GM18951 (cell line): ENCODE measurements around the gene TBC1D14.
"Not testable (repeated sequence)": the region's sequence is repeated elsewhere in the genome, so short reads cannot be mapped to it uniquely, and the experiment has no call there.

ENCODE experiments used
- POLR2A ChIP-seq: IDR thresholded peaks from 4 replicates; pipeline ENCODE4 v1.6.1; 2011; ENCODE audit warnings: mild to moderate bottlenecking; ENCODE audit not compliant: insufficient read length, insufficient read depth; ENCODE audit errors: extremely low read depth
- in situ Hi-C: fragments of 300-500 bp; cut with MboI; formaldehyde crosslinking; loops from one replicate; pipeline ENCODE4 v1.12.0; 2022; ENCODE audit warnings: low sequenced_read_pairs, mixed read lengths, inconsistent platforms; ENCODE audit not compliant: unreplicated experiment

TBC1D14 gene

DNA sequence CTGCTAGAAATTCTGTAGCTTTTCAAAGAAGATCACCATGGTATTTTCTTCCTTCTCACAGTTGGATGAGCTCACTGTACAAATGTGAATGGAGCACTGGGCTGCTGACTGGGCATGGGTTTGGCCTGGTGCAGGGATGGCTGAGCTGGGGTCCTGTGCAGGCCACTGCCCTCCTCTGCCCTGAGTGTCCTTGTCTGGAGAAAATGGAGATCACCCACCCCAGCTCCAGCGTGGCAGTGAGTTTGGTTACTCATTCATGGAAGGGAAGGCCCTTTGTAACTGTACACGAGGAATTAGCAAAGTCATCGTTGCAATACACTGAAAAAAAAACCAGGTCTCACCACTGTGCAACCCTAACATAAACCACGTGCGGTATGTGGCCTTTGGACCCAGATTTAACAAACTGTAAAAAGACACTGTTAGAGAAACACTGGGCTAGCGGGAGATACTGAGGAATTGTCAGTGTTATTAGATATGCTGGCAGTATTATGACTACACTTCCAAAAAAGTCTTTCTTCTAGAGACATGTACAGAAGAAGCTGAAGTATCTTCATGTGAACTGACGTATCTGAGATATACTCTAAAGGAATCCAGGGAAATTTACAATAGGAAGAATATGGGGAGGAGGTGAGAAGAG is 16.1 kb upstream of the TBC1D14 start:
- no peak for TF ChIP-seq POLR2A
- in situ Hi-C loops, result no loop called here

DNA sequence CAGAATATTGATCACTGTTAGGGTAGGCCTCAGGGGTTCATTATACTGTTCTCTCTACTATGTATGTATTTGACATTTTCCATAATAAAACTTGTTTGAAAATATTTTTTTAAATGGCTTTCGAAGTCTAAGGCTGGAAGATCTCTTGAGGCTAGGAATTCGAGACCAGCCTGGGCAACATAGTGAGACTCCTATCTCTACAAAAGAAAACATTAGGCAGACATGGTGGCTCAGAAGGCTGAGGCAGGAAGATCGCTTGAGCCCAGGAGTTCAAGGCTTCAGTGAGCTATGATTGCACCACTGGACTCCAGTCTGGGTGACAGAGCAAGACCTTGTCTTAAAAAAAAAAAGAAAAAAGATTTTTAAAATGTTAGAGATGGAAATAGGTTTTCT is 15.5 kb upstream of the TBC1D14 start:
- TF ChIP-seq POLR2A, result no peak
- in situ Hi-C loops, result no loop called here

DNA sequence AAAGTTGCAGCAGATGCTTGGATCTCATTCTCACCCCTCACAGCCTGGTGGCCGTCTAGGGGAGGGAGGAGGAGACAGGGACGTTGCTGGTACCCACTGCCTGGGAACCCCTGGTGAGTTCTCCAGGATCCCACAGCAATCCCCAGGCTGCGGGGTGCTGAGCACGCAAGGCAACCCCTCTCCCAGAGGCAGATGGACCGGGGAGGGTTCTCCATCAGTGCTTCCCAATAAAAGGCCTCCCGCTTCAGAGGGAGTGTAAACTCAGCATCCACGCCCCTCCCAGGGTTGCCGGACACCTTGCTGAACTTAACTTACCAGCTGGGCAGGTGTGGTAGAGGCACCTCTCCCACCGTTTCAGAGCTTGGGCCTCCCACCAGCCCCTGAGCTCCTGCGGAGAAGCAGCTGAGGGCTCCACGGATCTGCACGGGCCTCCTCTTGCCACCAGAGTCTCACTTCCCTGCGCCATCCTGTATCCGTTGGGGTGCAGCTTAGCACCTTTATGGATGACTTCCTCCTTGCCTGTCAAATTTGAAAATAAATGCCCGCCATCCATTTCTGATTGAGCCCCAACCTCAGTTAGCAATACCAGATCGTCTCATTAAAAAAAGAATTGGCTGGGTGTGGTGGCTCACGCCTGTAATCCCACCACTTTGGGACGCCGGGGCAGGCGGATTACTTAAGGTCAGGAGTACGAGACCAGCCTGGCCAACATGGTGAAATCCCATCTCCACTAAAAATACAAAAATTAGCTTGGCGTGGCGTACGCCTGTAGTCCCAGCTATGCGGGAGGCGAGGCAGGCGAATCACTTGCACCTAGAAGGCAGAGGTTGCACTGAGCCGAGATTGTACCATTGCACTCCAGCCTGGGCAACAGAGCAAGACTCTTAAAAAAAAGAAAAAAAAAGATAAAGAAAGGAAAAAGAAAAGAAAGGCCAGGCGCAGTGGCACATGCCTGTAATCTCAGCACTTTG is 14.8 kb upstream of the TBC1D14 start:
- TF ChIP-seq POLR2A, result no peak
- in situ Hi-C loops, result no loop called here

- in situ Hi-C loops, result no loop called here
- no peak for TF ChIP-seq POLR2A
These were observed 13.6 kb upstream of the TBC1D14 start for GRCh38 chr4:6896035-6896434.

DNA sequence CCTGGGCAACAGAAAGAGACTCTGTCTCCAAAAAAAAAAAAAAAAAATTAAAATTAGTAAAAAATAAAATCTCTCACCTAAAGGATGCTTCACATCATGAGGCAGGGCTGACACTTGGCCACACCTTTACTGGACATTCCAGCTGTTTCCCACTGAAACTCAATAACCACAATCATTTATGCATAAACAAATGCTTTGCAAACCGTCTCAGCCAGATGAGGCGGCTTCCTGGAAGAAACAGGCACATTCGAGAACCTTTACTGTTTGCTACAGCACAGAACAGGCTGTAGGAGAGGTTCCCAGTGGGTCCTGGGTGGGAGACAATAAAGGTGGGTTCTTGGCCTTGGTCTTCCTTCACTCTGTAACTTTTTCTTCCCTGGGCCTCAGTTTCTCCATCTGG is 10.9 kb upstream of the TBC1D14 start:
- TF ChIP-seq POLR2A, result no peak
- in situ Hi-C loops, result no loop called here

- no peak for TF ChIP-seq POLR2A
- in situ Hi-C loops, result no loop called here
These were observed 9.3 kb upstream of the TBC1D14 start for GRCh38 chr4:6900181-6900812.

DNA sequence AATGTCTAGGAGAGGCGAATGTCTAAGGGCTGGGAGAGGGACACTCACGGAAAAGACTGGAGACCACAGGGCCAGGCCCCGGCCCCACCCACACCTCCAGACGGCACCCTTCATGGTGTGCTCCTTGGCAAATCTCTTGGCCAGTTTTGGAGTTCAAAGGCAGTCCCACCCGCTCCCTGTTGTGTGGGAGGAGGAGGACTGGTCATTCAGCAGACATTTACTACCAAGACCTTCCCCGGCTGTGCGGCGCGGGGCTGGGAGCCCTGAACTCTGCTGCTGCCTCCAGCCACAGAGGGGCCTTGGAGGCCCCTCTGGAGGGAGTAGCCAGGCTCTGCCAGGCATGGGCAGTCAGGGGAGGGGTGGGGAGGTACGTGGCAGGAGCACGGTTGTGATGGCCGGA is 8.7 kb upstream of the TBC1D14 start:
- in situ Hi-C loops, result no loop called here
- TF ChIP-seq POLR2A, result no peak

GRCh38 chr4:6901669-6902317 is 7.8 kb upstream of the TBC1D14 start:
- TF ChIP-seq POLR2A, result no peak
- in situ Hi-C loops, result no loop called here

DNA sequence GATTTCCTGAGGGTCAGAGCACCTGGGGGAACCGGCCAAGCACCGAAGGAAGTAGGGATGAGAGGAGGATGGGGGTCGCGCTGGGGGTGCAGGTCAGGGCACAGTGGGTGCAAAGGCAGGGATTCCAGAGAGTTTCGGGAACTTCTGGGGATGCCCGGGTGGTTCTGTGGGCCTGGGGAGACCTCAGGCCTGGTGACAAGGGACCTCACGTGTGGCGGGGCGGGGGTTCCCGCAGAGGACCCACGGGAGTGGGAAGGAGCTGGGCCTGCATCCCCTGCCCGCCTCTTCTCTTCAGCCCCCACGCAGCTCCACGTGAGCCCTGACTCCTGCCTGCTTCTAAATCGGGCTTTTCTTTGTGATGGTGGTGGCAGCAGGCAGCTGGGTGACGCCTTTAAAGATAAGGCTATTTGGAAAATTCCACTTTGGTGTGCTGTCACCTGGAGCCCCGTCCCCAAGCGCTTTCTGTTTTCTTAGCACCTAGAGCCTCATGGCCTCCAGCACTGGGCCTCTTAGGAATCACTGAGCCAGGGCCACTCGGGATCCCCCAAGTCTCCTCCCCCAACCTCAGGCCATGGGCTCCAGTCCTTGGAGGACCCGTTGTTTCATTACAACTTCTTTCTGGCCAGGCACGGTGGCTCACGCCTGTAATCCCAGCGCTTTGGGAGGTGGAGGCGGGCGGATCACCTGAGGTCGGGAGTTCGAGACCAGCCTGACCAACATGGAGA is 7.1 kb upstream of the TBC1D14 start:
- in situ Hi-C loops, result no loop called here
- TF ChIP-seq POLR2A, result no peak

DNA sequence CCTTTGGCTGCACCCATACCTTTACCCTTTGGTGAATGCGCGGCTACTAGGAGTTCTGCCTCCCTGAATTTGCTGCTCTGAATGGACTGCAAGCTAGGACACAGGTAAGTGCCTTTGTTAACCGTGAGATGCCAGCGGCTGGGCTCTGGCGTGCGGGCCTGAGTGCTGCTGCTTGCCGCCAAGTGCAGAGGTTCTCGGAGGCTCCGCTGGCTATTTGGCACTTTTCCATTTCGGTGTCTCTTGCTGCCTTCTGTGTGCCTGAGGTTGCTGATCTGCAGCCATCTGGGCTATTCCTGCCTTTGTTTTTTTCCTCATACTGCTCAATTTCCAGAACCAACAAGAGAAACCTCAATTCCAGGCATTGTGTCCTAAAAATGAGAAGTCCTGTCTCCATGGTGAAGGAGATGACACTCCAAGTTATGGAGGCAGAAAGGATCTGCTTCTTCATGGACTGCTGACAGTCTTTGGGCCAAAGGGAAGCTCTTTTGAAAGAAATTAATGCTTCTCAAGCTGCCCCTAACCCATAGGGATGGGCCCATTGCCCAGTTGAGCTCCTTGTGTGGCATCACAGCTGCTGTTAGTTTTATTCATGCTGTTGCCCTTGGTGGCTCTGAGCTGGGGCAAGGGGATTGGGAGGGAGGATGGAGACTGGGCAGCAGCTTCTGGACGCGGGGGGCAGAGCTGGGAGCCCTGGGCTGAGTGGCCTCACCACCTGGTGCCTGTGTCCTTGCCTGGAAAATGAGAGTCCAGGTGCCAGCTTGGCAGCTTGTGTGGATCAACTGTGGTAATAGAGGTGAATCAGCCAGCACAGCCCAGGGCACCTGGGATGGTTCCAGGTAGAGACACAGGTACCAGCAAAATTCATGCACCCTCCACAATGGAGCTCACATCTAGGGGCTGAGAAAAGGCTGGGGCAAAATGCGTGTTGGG is 3.8 kb upstream of the TBC1D14 start:
- in situ Hi-C loops, result no loop called here
- no peak for TF ChIP-seq POLR2A

DNA sequence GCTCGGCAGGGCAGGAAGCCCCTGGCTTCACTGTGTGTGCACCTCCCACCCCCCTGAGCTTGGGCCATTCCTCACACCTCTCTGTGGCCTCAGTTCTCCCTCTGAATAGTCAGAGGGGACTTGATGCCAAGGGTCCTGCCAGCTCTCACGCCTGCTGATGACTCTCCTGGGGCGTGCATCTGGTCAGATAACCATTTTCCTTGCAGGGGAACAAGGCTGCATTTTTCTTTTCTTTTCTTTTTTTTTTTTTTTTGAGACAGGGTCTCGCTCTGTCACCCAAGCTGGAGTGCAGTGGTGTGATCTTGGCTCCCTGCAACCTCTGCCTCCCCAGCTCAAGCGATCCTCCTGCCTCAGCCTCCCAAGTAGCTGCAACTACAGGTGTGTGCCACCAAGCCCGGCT is 3.1 kb upstream of the TBC1D14 start:
- in situ Hi-C loops, result not testable (repeated sequence)

GRCh38 chr4:6907658-6908191 is 1.9 kb upstream of the TBC1D14 start:
- in situ Hi-C loops, result no loop called here
- no peak for TF ChIP-seq POLR2A
